MM.1S (cell line): ENCODE measurements around the gene APOOL.
"Not testable (repeated sequence)": the region's sequence is repeated elsewhere in the genome, so short reads cannot be mapped to it uniquely, and the experiment has no call there.

ENCODE experiments used
- DNase-seq: peaks from one replicate; pipeline ENCODE4 v3.0.0-alpha.2; 2015
- H2AFZ ChIP-seq: fragments of 300-600 bp; sonication (generic); 2 replicates; pipeline ENCODE4 v1.6.0; 2016; ENCODE audit warnings: antibody characterized with exemption, low read length
- H3F3A ChIP-seq: fragments of 300-600 bp; sonication (generic); 2 replicates; pipeline ENCODE4 v1.6.1; 2016; ENCODE audit warnings: mild to moderate bottlenecking, antibody characterized with exemption, low read length, moderate library complexity, mixed read lengths; ENCODE audit not compliant: insufficient read depth
- H3K27ac ChIP-seq: fragments of 300-600 bp; sonication (generic); 2 replicates; pipeline ENCODE4 v1.5.1; 2016; ENCODE audit warnings: mild to moderate bottlenecking, low read length
- H3K27me3 ChIP-seq: fragments of 300-600 bp; sonication (generic); replicated peaks from 2 replicates; pipeline ENCODE4 v1.6.0; 2016; ENCODE audit warnings: low read length; ENCODE audit not compliant: insufficient read depth
- H3K36me3 ChIP-seq: fragments of 300-600 bp; sonication (generic); replicated peaks from 2 replicates; pipeline ENCODE4 v1.6.1; 2016; ENCODE audit warnings: mild to moderate bottlenecking, low read length, mixed read lengths; ENCODE audit not compliant: insufficient read depth
- H3K4me1 ChIP-seq: fragments of 300-600 bp; sonication (generic); 2 replicates; pipeline ENCODE4 v1.6.1; 2016; ENCODE audit warnings: low read length, mixed read lengths
- H3K4me2 ChIP-seq: fragments of 300-600 bp; sonication (generic); 2 replicates; pipeline ENCODE4 v1.6.0; 2016; ENCODE audit warnings: low read depth, low read length
- H3K4me3 ChIP-seq: fragments of 300-600 bp; sonication (generic); 2 replicates; pipeline ENCODE4 v1.5.1; 2016; ENCODE audit warnings: low read length, mixed read lengths
- H3K79me2 ChIP-seq: fragments of 300-600 bp; sonication (generic); 2 replicates; pipeline ENCODE4 v1.6.1; 2016; ENCODE audit warnings: mixed run types, low read length, mixed read lengths
- H3K9ac ChIP-seq: fragments of 300-600 bp; sonication (generic); 2 replicates; pipeline ENCODE4 v1.6.1; 2016; ENCODE audit warnings: low read length, mixed read lengths
- H3K9me2 ChIP-seq: fragments of 300-600 bp; sonication (generic); replicated peaks from 2 replicates; pipeline ENCODE4 v1.6.1; 2016; ENCODE audit warnings: mild to moderate bottlenecking, low read length, mixed read lengths; ENCODE audit not compliant: insufficient read depth
- H3K9me3 ChIP-seq: fragments of 300-600 bp; sonication (generic); replicated peaks from 2 replicates; pipeline ENCODE4 v1.6.1; 2016; ENCODE audit warnings: mild to moderate bottlenecking, low read length, mixed read lengths; ENCODE audit not compliant: insufficient read depth
- H4K20me1 ChIP-seq: fragments of 300-600 bp; sonication (generic); 2 replicates; pipeline ENCODE4 v1.6.1; 2016; ENCODE audit warnings: mild to moderate bottlenecking, low read length, moderate library complexity, mixed read lengths; ENCODE audit not compliant: insufficient read depth
- EZH2 ChIP-seq: fragments of 300-600 bp; sonication (generic); optimal IDR thresholded peaks from 2 replicates; pipeline ENCODE3; 2017; ENCODE audit warnings: low read depth, mild to moderate bottlenecking, antibody characterized with exemption, low read length, mixed read lengths
- EZH2phosphoT487 ChIP-seq: fragments of 300-600 bp; sonication (generic); IDR thresholded peaks from 2 replicates; pipeline ENCODE4 v1.6.1; 2018; ENCODE audit warnings: antibody characterized with exemption, low read length
- TF ChIP-seq, protein P1 (sequence below): fragments of 300-600 bp; sonication (generic); IDR thresholded peaks from 2 replicates; pipeline ENCODE4 v1.5.1; 2016; ENCODE audit warnings: antibody characterized with exemption, low read length, mixed read lengths

The APOOL gene

DNA sequence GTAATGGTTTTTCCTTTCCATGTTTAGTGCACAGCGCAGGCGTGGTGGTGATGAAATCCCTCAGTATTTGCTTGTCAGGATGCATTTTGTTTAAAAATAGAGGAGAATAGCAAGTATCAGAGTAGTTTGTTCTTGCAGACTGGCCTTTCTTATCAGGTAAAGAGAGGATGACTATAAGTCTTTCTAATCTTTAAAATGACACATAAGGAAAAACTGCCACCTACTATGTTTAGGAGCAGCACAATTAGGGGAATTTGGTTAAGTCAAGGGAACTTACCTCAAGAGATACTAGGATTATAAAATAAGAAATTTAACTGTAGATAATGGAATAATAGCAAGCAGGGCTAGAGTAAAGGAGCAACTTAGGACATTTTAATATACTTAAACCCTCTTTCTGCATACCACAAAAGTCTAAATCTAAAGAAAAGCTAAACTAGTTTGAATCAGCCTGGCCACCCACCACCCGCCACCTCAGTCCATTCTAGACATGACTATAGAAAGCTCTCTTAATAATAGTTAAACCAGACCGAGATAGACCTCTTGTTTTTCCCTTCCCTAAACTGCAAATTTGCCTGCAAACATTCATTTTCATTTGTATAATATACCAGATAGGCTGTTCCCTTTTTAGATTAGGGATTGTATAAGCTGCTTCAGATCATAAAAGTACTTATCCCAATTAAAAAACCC, 62.0 kb downstream of the APOOL start:
- Histone ChIP-seq H3K27ac (no peak overlapping the region), H3K4me2 (no peak overlapping the region), H3K4me1 (no peaks in the 10 kb centered on the region), H3K79me2 (no peaks in the 10 kb centered on the region), H2AFZ (no peak overlapping the region), H4K20me1 (no peaks in the 10 kb centered on the region), H3F3A (no peaks in the 10 kb centered on the region), H3K9me3 (no peaks in the 10 kb centered on the region), H3K27me3 (no peaks in the 10 kb centered on the region), H3K9ac (no peak overlapping the region), H3K4me3 (no peak overlapping the region), H3K9me2 (no peaks in the 10 kb centered on the region), H3K36me3 (no peaks in the 10 kb centered on the region)
- TF ChIP-seq EZH2phosphoT487 (no peak), EZH2 (no peak)
- TF ChIP-seq, protein P1, sequence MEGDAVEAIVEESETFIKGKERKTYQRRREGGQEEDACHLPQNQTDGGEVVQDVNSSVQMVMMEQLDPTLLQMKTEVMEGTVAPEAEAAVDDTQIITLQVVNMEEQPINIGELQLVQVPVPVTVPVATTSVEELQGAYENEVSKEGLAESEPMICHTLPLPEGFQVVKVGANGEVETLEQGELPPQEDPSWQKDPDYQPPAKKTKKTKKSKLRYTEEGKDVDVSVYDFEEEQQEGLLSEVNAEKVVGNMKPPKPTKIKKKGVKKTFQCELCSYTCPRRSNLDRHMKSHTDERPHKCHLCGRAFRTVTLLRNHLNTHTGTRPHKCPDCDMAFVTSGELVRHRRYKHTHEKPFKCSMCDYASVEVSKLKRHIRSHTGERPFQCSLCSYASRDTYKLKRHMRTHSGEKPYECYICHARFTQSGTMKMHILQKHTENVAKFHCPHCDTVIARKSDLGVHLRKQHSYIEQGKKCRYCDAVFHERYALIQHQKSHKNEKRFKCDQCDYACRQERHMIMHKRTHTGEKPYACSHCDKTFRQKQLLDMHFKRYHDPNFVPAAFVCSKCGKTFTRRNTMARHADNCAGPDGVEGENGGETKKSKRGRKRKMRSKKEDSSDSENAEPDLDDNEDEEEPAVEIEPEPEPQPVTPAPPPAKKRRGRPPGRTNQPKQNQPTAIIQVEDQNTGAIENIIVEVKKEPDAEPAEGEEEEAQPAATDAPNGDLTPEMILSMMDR: no peak
- DNase-seq: no peak

DNA sequence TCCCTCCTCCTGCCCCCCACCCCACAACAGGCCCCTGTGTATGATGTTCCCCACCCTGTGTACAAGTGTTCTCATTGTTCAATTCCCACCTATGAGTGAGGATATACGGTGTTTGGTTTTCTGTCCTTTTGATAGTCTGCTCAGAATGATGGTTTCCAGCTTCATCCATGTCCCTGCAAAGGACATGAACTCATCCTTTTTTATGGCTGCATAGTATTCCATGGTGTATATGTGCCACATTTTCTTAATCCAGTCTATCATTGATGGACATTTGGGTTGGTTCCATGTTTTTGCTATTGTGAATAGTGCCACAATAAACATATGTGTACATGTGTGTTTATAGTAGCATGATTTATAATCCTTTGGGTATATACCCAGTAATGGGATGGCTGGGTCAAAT, 73.6 kb downstream of the APOOL start:
- not testable (repeated sequence) for H4K20me1 ChIP-seq, H3K9ac ChIP-seq, H3K36me3 ChIP-seq, H3K4me1 ChIP-seq, H2AFZ ChIP-seq, H3F3A ChIP-seq, H3K27me3 ChIP-seq, H3K4me2 ChIP-seq, H3K9me2 ChIP-seq, DNase-seq, H3K4me3 ChIP-seq, H3K79me2 ChIP-seq, H3K9me3 ChIP-seq, H3K27ac ChIP-seq

DNA sequence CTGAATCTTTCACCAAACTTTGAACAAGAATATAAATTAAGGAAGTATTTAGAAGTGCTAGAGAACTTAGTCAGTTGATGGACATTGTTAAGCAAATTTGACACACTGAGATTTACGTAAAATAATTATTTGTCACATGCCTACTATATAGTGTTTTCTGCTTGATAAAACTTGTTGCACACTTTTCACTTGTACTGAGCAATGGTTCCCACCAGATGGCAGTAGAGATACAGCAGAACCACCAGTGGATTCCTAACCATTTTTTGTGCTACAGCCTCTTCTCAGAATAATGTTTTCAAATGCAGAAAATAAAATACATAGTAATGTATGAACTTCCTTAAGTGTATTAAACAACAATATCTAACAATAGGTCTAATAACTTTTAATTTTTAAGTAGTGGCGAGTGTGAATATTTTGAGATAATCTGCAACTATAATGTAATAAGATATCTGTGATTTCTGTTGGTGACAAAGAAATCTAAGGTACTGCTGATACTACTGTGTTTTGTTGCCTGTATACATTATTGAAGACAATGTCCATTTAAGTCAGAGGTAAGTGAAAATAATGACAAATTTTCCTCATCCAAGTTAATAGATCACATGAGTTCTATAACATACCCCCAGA, 81.2 kb downstream of the APOOL start:
- Histone ChIP-seq H3K9me2 (no peaks in the 10 kb centered on the region), H3K4me1 (no peaks in the 10 kb centered on the region), H4K20me1 (no peaks in the 10 kb centered on the region), H3K4me3 (no peak overlapping the region), H3K4me2 (no peak overlapping the region), H3K79me2 (no peaks in the 10 kb centered on the region), H3K36me3 (no peaks in the 10 kb centered on the region), H3K27me3 (no peaks in the 10 kb centered on the region), H3K9ac (no peak overlapping the region), H2AFZ (no peak overlapping the region), H3K9me3 (no peaks in the 10 kb centered on the region), H3K27ac (no peak overlapping the region), H3F3A (no peaks in the 10 kb centered on the region)
- peak; percentile 8 for DNase-seq
- TF ChIP-seq EZH2 (no peak), EZH2phosphoT487 (no peak)
- TF ChIP-seq, protein P1: peak; percentile 76

DNA sequence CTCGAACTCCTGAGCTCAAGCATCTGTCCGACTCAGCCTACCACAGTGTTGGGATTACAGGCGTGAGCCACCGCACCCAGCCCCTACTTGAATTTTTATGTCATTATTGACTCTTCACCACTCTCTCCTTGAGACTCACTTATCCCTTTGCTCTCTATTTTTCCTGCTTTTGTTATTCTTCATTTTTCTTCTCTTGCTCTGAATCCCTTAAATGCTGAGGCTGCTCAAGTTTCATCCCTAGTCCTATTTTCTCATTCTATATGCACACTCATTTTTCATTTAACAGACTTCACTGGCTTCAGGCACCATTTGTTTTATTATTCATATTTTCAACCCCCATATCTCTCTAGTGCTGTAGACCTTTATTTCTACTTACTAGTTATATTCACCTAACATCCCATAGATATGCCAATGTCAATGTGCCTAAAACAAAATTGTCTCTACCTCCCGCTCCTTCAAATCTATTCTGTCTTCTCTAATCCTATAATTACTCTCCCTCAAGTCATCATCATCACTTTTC, 85.7 kb downstream of the APOOL start:
- Histone ChIP-seq H3K79me2 (no peaks in the 10 kb centered on the region), H3K9ac (no peak overlapping the region), H3K36me3 (no peaks in the 10 kb centered on the region), H3K9me3 (no peaks in the 10 kb centered on the region), H4K20me1 (no peaks in the 10 kb centered on the region), H3F3A (no peaks in the 10 kb centered on the region), H3K27me3 (no peaks in the 10 kb centered on the region), H3K27ac (no peak overlapping the region), H3K9me2 (no peaks in the 10 kb centered on the region), H3K4me3 (no peak overlapping the region), H3K4me1 (no peaks in the 10 kb centered on the region), H2AFZ (no peak overlapping the region), H3K4me2 (no peak overlapping the region)
- TF ChIP-seq, protein P1: no peak
- TF ChIP-seq EZH2phosphoT487: no peak
- no peak for DNase-seq
